Transverse colon (tissue), 4 donors: ENCODE results near the gene TNFRSF1B.

ENCODE experiments used
- CTCF ChIP-seq, 5 experiments: fragments of 200-600 bp in 3 of 5; fragments of 450-650 bp in 2 of 5; sonication (generic) in 3 of 5; IDR thresholded peaks; 1 replicate in 2 of 5; 2 replicates in 3 of 5; pipeline ENCODE4 v1.5.1; 2016 to 2017; ENCODE audit warnings: antibody characterized with exemption in 5 of 5, inconsistent platforms in 3 of 5, mild to moderate bottlenecking in 2 of 5, moderate library complexity in 1 of 5
- POLR2AphosphoS5 ChIP-seq, 3 donors: sonication (generic); formaldehyde crosslinking; IDR thresholded peaks; one replicate each; pipeline ENCODE4 v1.6.1; 2016; ENCODE audit warnings: antibody characterized with exemption in 3 of 3

GRCh38 chr1:12182410-12182984 is 15.7 kb downstream of the TNFRSF1B start:
- no peak for TF ChIP-seq POLR2AphosphoS5 (IDR thresholded peaks at IDR 0.05)
- no peak for TF ChIP-seq CTCF (IDR thresholded peaks at IDR 0.05)
